ENCODE measurements around the gene ZPR1.

The ZPR1 gene

DNA sequence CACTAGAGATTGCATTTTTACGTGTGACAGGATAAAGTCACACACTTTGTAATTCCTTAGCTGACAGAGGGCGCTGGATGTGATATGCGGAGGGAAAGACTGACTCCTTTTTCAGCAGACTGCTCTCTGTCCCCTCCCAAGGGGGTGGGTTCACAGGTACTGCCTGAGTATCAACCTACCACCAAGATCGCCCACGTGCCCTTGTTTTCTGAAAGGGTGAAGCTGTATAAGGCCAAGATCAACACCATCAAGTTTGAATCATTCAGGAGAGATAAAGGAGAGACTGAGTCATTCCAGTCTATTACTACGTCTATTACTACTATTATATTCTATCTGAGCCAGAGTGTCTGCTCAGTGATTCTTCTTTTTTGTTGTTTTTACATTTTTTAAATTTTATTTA lies 45.7 kb downstream of the ZPR1 start:
- no peak for DNase-seq

DNA sequence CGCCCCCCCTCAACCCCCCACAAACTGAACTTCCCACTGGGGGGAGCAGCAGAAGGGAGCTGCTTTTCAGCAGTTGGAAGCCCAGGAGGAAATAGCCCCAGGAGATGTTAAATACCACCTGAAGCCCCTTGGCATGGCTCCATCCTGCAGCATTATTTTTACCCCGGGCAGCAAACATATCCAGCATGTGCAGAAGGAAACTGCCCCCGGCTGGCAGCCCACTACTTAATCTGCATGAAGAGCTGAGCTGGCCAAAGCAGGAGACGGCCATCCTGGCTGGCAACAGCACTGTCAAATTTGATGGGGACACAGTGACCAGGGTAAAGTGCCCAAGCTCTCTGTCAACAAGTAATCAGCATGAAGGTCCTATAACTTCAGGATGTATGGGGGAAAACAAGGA lies 47.1 kb downstream of the ZPR1 start:
- DNase-seq: no peak

DNA sequence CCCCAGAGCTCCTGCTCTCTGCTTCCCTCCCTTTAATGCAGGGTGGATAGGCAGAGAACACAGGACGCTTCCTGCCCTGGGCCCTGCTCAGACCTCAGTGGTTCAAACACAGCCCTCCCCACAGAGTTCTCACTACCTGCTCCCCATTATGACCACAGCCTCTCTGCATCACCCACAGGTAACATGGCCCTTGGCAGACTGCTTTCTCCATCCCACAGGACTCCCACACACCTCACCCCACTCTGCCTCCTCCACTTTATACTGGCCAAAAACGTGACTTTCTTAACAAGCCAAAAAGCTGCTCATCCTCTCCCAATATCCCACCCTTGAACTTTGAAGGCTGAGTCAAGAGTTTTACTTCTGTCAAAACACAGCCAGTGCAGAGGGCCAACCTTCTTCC lies 48.8 kb downstream of the ZPR1 start:
- no peak for DNase-seq

DNA sequence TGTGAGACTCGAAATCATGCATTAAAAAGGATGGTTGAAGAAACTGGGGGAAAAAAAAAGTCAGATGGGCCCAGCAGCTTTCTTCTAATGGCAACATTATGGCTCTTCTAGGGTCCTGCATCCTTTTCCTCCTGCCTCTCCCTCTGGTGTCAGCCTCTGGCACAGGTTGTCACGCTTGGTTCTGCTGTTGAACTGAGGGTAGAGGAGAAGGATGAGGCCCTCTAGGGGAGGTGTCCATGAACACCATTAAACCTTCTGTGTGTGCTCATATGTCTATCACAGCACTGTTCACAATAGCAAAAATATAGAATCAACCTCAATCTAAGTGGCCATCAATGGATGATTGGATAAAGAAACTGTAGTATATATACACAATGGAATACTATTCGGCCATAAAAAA lies 51.1 kb downstream of the ZPR1 start:
- DNase-seq: no peak

DNA sequence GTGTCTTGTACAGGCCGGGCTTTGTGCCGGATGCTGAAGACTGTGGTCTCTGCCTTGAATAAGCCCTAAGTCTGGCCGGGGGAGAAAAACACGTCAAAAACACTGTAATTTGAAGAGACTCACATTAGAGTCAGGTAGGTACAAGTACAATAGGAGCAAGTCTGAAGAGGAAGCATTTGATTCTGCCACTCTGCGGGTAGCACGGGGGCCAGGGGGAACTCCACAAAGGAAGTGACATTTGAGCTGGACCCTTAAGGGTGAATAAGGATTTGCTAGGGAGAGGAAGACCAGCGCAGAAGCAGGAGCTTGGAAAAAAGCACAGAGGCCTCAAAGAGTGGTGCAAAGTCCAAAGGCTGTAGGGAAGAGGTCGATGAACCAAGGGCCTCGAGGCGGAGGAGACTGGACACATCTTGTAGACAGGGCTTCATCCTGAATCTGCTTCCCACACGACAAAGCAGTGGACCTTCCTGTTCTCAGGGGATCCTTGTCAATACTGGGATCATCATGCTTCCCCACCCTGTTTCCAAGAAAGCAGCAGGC lies 53.8 kb downstream of the ZPR1 start:
- no peak for DNase-seq

DNA sequence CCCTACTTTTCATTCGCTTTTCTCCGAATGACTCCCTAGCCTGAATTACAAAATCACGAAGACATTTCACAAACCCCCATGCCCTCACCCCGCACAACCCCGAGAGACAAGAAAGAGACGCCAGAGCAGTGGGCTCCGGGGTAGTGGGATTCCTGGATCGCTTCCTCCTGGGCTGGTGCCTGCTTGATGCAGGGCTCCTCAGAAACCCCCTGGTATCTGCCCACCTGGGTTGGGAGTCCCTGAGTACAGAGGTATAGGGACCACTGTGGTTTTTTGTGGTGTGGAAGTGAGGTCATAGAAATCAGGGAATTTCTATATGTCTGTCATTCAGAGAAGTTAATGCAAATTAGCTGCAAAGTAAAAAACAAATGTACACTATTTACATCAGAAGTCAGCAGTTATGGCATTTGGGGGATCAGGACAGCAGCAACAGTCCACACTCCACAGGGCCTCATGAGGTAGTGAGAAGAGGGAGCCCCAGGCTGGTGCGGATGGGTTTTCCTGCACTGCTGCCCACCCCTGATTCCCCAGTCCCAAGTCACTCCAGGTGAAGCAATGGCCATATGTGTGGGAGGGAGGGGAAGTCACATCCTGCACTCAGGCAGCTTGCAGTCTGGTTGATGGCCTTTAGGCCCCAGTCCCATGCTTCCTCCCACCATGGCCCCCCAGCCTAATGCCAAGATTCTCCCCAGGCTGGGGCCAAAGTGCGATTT lies 54.6 kb downstream of the ZPR1 start:
- DNase-seq: no peak

DNA sequence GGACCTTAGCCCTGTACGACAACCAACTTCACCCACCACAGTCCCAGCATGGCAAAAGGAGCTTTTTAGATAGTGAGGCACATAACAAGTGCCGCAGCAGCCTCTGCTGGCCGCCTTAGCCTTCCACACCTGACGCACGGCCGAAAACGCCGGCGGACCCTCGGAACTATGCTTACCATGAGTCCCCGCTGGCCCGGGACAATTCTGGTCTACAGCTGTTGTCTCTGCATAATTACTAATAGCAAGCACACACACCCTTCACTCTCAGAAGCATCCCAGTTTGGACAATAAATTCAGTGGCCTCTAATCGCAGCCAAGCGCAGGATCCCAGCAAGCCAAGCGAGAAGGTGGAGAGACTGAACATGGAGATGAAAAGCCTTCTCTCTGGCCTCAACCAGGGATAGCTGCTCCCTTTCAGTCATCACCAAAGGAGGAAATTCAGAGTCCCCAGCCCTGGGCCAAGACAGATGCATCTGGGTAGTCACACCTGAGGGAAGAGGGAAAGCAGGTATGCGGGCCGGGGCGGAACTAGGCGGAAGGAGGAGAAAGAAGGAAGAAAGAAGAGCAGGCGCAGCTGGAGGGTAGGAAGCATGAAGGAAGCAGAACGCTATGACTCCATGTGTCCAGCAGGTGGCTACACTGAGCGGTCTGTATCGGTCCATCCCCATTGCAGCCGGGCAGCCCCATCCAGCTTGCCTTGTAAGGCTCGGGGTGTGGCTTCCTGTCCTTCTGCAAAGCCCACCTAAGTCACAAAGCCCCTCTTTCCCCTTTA lies 55.4 kb downstream of the ZPR1 start:
- DNase-seq: no peak

DNA sequence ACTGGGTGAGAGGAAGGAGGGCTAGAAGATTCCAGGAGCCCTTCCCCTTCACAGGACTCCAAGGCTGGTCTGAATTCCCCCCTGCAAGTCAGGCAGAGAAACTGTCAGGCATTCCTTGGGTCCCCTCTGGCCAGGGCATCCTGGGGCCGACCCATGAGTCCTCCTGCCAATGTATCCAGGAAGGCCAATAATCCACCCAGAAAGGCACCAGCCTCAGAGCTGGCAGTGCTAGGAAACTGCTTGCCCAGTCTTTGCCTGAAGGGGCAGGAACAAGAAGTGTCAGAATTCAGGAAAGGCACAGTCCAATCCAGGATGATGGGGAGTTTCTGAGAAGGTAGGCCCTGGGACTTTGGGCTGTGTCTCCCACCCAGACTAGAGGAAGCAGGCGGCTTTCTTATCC lies 56.0 kb downstream of the ZPR1 start:
- no peak for DNase-seq

DNA sequence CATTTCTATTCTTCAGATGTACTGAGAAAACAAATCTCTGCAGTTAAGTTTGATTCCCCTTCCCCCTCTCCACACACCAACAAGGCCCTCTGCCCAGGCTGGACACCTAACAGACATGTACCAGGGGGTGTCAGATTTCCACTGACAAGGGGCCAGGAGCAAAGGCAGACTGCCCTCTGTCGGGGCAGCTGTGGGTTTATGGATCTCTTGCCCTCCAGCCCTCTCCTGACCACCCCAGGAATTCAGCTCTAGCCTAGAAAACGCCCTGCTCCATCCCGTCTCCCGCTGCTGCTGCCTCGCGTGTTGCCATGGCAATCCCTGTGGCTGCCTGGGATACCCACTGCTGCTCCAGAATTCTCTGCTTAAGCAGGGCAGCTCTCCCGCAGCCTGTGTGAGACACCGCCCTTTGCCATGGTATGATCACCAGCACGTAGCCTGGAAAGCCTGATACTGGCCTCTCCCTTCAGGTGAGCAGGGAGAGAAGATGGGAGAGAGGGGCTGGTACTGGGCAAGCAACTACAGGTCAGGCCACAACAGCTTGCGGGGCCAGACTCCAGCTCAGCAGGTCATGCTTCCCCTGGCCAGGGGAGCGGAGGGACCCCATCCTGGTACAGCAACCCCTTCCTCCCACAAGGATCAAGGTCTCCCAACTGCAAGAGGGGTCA lies 56.6 kb downstream of the ZPR1 start:
- no peak for DNase-seq

DNA sequence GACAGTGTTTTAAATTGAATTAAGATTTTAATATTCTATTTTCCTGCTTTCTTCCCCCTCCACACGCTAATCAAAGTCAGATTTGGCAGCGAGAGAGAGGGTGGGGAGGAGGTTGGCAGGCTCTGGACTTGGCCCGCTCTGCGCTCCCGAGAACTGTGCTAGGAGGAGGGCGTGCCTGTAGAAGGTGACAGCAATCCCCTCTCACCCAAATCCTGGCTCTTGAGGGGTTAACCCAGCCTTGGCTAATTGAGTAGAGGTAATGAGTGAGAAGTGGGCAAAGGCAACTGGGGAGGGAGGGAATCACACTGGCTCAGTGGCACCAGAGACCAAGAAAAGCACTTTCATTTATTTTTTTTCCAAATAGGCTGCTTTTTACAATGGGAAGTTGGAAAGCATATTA lies 57.2 kb downstream of the ZPR1 start:
- no peak for DNase-seq

DNA sequence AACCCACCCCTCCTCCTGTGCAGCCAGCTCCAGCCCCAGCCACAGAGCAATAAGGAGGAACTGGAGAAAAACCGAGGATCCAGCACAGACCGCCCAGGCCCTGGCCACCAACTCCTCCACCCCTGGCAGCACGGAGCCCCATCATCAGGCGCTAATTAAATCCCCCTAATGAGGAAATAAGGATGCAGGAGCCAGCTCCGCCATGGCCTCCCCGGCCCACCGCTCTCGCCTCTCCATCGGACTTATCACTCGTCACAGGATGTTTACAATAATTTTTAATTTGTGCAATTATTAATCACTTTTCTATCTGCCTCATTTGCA lies 57.6 kb downstream of the ZPR1 start:
- no peak for DNase-seq

DNA sequence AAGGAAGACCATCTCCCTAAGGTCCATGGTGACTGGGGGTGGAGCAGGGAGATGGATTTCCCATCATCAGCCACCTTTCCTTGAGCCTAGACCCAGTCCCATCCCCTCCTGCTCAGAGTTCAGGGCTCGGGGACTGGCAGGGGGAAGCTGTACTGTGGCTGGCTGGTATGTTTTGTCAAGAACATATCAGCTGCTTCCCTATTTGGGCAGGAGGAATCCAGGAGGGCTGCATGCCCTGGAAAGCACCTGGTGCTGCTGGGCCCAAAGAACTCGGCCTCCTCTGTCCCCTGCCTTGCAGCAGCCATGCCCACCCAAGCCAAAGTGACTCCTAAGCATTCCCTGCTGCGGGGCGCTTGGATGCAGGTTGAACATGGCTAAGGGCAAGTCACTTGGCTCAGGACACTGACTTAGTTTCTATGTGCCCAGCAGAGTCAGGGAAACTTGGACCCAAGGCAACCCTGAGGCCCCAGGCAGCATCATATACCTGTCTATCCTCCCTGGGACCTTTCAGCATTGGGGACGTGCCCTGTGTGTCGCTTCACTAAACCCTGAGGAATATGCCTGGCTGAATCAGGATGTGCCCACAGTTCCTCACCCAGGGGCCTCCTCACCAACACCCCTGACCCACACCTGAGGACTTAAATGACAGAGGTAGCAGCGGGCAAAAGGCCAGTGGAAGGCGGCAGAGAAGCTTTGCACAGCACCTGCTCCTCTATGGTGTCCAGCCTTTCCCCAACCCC lies 58.2 kb downstream of the ZPR1 start:
- DNase-seq: no peak

DNA sequence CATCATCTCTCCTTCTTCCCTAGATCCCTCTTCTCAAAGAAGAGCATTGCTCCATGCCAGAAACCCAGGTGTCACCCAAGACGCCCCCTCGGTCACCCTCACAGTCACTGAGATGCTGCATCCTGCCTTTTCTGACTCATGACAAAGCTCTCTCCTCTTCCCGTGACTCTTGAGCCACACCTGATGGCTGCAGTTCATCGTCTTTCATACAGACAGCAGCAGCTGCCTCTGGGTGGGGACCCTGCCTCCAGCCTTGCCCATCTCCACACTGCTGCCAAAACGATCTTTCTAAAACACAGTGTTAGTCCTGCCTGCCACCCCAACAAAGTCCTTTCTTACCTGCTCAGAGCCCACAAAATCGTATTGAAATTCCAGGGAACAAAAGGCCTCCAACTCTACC lies 59.8 kb downstream of the ZPR1 start:
- DNase-seq: no peak

DNA sequence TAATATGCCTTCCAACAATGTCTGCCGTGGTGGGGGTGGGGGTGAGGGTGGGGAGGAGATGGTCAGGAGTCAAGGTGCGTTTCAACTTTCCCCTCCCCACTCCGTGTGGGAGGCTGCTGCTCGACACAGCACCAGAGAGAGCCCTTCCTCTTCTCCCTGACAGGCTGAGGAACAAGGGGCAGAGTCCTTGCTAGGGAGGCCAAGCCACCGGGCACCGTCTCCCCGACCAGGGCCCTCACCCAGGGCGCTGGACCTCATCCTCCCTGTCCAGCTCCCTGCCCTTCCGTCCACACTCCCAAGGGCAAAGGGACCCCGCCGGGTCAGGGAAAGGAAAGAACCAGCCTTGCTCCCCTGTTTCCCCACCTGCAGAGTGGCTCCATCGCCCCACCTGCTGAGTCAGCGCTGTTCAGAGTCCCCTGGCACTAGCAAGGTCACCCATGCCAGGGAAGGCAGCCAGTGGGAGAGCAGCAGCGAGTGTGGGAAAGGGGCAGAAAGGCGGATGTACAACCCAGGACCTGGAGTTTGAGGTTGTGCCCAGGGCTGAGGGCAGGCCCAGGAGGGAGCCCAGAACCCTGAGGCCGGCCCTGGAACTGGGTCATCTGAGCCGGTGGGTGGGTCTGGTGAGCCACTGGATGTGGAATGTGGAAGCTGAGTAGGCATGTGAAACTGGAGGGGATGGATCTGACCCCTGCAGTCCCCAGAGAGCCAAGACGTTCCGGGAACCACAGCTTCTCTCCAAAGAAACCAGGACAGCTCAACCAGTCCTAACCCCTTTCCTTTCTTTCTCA lies 62.2 kb downstream of the ZPR1 start:
- no peak for DNase-seq

DNA sequence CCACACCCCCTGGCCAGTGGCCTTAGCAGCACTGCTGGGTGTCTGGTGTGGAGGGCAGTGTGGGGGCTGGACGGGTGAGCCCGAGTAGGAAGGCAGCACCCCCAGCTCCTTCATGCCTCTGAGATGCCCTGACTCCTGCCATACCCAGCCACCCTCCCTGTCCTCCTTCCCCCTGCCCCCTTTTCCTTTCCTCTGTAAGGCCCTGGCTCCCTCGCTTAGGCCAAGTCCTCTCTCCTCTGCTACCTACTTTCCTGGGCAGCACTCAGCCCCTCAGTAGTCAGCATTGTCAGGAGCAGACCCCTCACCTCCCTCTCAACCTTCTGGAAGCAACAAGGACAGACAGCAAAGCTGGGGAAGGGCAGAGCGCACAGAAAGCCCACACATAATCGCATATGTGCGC lies 63.0 kb downstream of the ZPR1 start:
- no peak for DNase-seq
